SJCRH30 (cell line): ENCODE data around the gene MTARC1. TPM values are rescaled to one million over a fixed set of nuclear protein-coding genes. Genes with fewer than 3 reads are reported as not detected.

ENCODE experiments used
- DNase-seq, 2 experiments: peaks; one replicate each; pipeline ENCODE4 v3.0.0-alpha.2; 2015 to 2020
- H3K27ac ChIP-seq: fragments of 250-450 bp; sonication (Bioruptor Pico); 2 replicates; pipeline ENCODE4 v1.5.1; 2020; ENCODE audit warnings: mild to moderate bottlenecking, moderate library complexity
- H3K27me3 ChIP-seq: fragments of 250-450 bp; sonication (Bioruptor Pico); 2 replicates; pipeline ENCODE4 v1.5.1; 2020; ENCODE audit warnings: mild to moderate bottlenecking, moderate library complexity
- H3K36me3 ChIP-seq: fragments of 250-450 bp; sonication (Bioruptor Pico); 2 replicates; pipeline ENCODE4 v1.5.1; 2020; ENCODE audit warnings: mild to moderate bottlenecking, moderate library complexity
- H3K4me1 ChIP-seq: fragments of 250-450 bp; sonication (Bioruptor Pico); 2 replicates; pipeline ENCODE4 v1.5.1; 2020; ENCODE audit warnings: mild to moderate bottlenecking, moderate library complexity
- H3K4me3 ChIP-seq: fragments of 250-450 bp; sonication (Bioruptor Pico); 2 replicates; pipeline ENCODE4 v1.5.1; 2020; ENCODE audit warnings: mild to moderate bottlenecking, moderate library complexity
- H3K9me3 ChIP-seq: fragments of 250-450 bp; sonication (Bioruptor Pico); replicated peaks from 2 replicates; pipeline ENCODE4 v1.5.1; 2020; ENCODE audit warnings: mild to moderate bottlenecking, moderate library complexity
- total RNA-seq: library from RNA; depleted of rRNA; stranded (reverse); fragments of >200 nt; shearing (Covaris generic); gene quantifications from 2 replicates; pipeline ENCODE4 v1.2.3, GENCODE V29; 2014

MTARC1 gene
- total RNA-seq, 1 experiment from 2014 or later, result 1.6 TPM

DNA sequence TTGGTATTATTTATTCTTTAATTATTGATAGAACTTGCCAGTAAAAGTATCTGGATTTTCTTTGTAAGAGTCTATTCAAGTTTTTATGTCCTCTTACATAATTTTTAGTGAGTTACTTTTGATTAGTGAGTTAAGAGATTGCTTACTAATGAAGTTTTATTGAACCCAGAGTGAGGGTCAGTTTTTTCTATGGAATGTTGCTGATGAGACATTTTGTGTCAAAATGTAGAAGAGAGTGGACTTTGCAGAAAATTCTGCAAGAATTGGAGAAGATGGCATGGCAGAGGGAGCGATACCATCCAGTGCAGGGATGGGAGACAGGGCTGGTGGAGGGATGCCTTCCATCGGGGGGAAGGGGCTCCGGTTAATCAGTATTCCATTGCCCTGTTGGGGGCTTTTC lies 27.6 kb upstream of the MTARC1 start:
- Histone ChIP-seq H3K27ac (no peak overlapping the region), H3K9me3 (no peaks in the 10 kb centered on the region), H3K4me1 (no peaks in the 10 kb centered on the region), H3K27me3 (no peaks in the 10 kb centered on the region), H3K4me3 (no peak overlapping the region), H3K36me3 (peaks cover 11% of the 10 kb centered on the region)
- DNase-seq, result no peak

DNA sequence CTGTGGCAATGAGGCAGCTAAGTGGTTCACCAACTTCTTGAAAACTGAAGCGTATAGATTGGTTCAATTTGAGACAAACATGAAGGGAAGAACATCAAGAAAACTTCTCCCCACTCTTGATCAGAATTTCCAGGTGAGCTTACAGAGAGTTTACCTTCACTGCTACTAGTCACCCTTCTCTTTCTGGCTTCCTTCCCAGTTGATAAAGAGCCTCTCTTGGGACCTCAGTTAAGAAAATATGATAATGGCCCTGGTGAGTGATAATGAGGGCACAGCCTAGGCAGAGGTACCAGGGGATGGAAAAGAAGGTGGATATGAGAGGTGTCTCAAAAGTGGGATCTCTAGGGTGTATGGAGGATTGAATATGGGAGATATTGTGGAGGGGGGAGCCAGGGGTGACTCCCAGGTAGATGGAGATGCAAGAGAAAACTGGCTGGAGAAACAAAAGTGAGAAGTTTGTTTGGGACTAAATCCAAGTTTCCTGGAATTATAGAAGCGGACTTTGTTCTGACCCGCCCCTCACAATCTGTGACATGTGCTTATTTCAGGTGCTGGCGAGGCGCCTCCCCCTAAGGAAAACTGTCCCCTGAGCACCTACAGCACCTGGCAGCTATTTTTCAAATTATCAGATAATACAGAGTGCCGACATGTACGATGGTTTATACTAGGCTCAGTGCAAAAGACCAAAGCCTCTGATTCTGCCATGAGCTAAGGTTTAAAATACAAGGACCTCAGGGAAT lies 24.9 kb upstream of the MTARC1 start:
- peaks cover 4% of the 10 kb centered on the region; the same call in 1 of the 2 replicates for H3K36me3 ChIP-seq
- no peak for DNase-seq
- H3K27me3 ChIP-seq, result no peaks in the 10 kb centered on the region
- H3K9me3 ChIP-seq, result no peaks in the 10 kb centered on the region
- no peak overlapping the region for H3K4me3 ChIP-seq
- H3K27ac ChIP-seq, result no peak overlapping the region
- no peaks in the 10 kb centered on the region for H3K4me1 ChIP-seq

DNA sequence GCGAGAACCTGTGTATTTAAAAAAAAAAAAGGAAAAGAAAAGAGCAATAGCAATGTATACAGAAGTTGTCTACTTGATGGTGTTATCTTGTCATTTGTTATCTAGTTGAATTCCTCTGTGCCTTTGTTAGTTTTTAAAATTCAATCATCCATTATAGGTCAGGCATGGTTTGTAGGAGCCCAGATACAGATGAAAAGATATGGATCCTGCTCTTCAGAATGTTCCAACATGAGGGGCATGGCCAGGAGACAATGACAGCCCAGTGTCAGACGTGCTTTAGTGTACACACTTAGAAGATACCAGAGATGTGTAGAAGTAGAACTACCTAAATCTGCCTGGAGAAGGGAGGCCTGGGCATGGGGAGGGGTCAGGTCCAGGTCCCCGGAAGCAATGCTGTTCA lies 22.0 kb upstream of the MTARC1 start:
- H3K27me3 ChIP-seq, result no peaks in the 10 kb centered on the region
- DNase-seq, result no peak
- no peak overlapping the region for H3K27ac ChIP-seq
- H3K4me1 ChIP-seq, result peaks cover 3% of the 10 kb centered on the region; the same call in 1 of the 2 replicates
- no peaks in the 10 kb centered on the region; the same call in 1 of the 2 replicates for H3K9me3 ChIP-seq
- H3K36me3 ChIP-seq, result peaks cover 2% of the 10 kb centered on the region; the same call in 1 of the 2 replicates
- no peak overlapping the region for H3K4me3 ChIP-seq

DNA sequence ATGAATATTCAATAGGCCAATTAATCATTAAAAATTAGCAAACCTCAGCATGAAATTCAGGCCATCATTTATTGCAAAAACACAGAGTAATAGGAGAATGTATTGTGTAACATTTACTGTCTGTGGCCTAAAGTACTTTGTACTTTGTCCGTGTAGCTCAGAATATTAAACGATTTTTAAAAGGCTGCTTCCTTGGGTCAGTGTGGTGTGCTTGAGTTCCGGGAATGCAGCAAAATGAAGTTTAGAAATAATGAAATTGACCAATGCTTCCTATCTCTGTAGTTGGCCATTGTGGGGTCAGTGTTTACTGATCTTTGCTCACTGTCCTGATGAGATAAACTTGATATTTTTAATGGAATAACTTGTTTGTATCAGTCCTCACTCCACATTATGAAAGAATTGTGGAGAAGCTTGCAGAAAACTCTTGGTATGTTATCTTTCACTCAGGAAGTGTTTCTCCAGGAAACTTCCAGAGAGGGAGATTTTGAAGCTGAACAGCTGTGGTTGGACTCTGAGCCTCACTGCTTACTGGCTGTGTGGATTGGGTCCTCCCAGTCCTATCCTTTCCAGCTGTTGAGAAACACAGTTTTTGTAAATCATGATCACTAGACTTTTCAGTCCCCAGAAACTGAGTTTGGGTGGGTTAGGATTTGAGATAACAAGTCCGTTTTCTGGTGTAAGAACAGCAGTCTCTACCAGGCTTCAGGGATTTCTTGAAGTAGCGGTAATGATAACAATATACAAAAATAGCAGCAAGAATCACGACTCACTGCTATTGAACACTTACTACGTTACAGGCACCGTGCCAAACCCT lies 19.2 kb upstream of the MTARC1 start:
- Histone ChIP-seq H3K36me3 (peaks cover 5% of the 10 kb centered on the region; the same call in 1 of the 2 replicates), H3K4me1 (peaks cover 3% of the 10 kb centered on the region; the same call in 1 of the 2 replicates), H3K27ac (no peak overlapping the region), H3K27me3 (no peaks in the 10 kb centered on the region), H3K4me3 (no peak overlapping the region), H3K9me3 (no peaks in the 10 kb centered on the region; the same call in 1 of the 2 replicates)
- DNase-seq, result peak in 1 of 2 experiments; percentile 31

DNA sequence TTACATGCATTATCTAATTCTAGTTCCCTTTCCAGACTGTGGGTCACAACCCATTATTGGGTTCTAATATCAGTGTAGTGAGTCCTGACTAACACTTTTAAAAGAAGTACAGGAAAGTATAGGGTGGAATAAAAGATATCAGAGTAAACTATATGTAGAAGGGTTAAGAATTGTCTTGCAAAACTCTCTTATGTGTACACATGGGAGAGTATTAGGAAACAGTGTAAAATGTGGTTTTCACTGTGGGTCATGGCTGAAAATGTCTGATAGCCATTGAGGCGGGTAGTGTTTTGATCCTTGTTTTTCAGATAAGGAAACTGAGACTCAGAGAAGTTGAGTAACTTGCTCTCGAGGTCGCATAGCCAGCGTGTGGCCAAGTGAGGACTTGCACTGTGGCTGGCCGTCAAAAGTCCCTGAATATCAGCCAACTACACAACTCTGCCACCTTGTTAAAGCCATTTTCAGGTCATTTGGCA lies 18.5 kb upstream of the MTARC1 start:
- Histone ChIP-seq H3K36me3 (peaks cover 5% of the 10 kb centered on the region; the same call in 1 of the 2 replicates), H3K27ac (no peak overlapping the region), H3K9me3 (no peaks in the 10 kb centered on the region; the same call in 1 of the 2 replicates), H3K4me3 (no peak overlapping the region), H3K27me3 (no peaks in the 10 kb centered on the region), H3K4me1 (peaks cover 3% of the 10 kb centered on the region; the same call in 1 of the 2 replicates)
- no peak for DNase-seq

DNA sequence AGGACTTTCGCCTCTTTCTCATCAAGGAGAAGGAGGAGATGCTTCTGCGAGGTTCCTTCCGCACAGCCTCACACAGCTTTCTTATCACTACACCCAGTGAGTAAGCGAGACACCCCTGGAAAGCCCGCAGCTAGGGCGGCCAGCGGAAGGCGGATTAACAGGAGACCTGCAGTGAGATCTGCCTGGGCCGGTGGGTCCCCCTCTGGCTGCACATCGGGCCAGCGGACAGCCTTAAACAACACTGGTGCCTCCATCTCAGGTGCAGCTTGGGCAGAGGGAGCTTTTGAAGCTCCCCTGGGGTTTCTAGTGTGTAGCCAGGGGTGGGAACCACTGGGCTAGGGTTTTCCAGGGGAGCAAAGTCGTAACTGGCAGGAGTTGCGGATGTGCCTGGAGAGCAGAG lies 17.5 kb upstream of the MTARC1 start:
- Histone ChIP-seq H3K27ac (no peak overlapping the region), H3K4me1 (peaks cover 3% of the 10 kb centered on the region; the same call in 1 of the 2 replicates), H3K36me3 (peaks cover 5% of the 10 kb centered on the region; the same call in 1 of the 2 replicates), H3K27me3 (no peaks in the 10 kb centered on the region), H3K4me3 (no peak overlapping the region), H3K9me3 (no peaks in the 10 kb centered on the region; the same call in 1 of the 2 replicates)
- DNase-seq, result no peak

DNA sequence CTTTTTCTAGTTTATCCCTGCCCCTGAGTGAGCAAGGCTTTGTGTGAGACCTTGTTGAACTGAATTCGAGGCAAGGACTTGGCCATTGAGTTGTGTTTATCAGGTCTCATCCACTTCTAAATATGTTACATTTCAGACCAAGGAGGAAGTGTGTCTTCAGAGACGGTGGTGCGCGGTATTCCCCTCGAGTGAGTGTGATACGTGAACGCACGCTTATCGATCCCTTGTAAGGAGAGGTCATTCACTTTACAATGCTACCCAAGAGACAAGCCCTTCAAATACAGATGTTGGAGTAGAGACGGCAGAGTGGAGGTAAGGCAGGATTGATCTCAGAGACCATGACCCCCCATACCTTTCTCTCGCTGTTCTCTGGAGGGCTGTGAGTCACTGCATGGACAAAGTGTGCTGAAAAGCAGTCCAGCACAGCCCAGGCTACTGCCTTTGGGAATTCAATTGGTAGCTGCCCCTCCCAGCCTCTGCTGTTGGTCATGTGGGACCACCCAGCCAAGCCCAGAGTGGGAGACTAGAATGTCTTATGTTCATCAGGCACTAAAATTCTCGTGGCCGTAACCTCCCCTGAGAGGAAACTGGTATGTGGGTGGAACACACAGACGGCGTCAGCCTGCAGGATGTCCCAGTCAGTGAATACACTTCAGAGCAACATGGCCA lies 16.3 kb upstream of the MTARC1 start:
- no peaks in the 10 kb centered on the region for H3K27me3 ChIP-seq
- no peak overlapping the region for H3K4me3 ChIP-seq
- DNase-seq, result no peak
- peaks cover 5% of the 10 kb centered on the region; the same call in 1 of the 2 replicates for H3K36me3 ChIP-seq
- H3K27ac ChIP-seq, result no peak overlapping the region
- no peaks in the 10 kb centered on the region; the same call in 1 of the 2 replicates for H3K9me3 ChIP-seq
- H3K4me1 ChIP-seq, result peaks cover 3% of the 10 kb centered on the region; the same call in 1 of the 2 replicates

DNA sequence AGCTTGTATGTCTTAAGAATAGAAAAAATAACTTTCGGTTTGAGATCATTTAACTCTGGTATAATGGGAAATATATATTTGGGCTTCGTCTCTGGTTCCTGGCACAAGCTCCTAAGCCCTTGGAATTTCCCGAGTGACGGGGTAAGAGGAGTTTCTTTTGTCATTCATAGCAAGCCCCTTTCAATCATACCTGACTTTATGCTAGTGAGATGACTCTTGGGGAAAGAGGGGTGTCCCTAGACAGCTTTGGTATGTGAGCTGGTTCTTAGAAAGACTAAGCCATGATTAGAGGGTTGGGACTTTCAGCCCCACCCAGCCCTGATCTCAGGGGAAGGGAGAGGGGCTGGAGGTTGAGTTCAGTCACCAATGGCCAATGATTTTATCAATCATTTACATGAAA lies 13.9 kb upstream of the MTARC1 start:
- H3K27me3 ChIP-seq, result no peaks in the 10 kb centered on the region
- peaks cover 3% of the 10 kb centered on the region; the same call in 1 of the 2 replicates for H3K36me3 ChIP-seq
- H3K4me1 ChIP-seq, result no peaks in the 10 kb centered on the region
- H3K27ac ChIP-seq, result no peak overlapping the region
- DNase-seq, result no peak
- no peaks in the 10 kb centered on the region for H3K9me3 ChIP-seq
- H3K4me3 ChIP-seq, result no peak overlapping the region

DNA sequence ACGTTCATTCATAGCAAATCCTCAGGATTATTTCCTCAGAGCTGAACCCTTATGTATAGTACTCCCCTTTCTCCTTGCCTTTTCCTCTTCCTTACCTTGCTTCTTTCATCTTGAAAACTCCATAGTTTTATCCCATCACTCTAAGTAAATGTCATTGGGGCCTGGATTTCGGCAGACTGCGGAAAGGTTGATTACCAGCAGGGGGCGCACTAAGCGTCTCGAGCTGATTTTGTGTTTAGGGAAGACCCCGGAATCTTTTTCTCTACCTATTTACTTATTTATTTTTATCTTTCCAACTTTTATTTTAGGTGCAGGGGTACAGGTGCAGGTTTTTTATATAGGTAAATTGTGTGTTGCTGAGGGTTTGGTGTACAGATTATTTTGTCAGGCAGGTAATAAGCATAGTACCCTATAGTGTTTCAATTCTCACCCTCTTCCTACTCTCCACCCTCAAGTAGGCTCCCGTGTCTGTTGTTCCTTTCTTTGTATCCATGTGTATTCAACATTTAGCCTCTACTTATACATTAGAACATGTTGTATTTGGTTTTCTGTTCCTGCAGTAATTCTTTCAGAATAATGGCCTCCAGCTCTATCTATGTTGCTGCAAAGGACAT lies 11.4 kb upstream of the MTARC1 start:
- H3K4me1 ChIP-seq, result no peaks in the 10 kb centered on the region
- DNase-seq, result peak in 1 of 2 experiments; percentile 47
- no peaks in the 10 kb centered on the region for H3K27me3 ChIP-seq
- H3K4me3 ChIP-seq, result no peak overlapping the region
- no peaks in the 10 kb centered on the region for H3K36me3 ChIP-seq
- H3K27ac ChIP-seq, result no peak overlapping the region
- no peaks in the 10 kb centered on the region for H3K9me3 ChIP-seq

DNA sequence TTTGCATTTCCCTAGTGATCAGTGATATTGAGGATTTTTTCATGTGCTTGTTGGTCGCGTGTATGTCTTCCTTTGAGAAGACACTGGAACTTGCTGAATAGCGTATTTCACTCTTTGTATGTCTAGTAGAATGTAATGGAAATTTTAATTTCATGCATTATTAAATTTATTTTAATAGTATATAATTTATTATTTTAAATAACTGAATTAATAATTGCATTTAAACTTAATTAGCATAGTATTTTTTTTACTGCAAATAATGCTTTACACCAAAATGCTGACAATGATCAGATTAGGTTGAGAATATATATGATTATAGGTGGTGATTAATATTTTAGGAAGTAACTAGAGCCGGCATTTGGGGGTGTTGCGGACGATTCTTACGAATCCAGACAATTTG lies 10.5 kb upstream of the MTARC1 start:
- Histone ChIP-seq H3K4me3 (no peak overlapping the region), H3K27ac (no peak overlapping the region), H3K36me3 (no peaks in the 10 kb centered on the region), H3K9me3 (no peaks in the 10 kb centered on the region), H3K27me3 (no peaks in the 10 kb centered on the region), H3K4me1 (no peaks in the 10 kb centered on the region)
- DNase-seq, result no peak

DNA sequence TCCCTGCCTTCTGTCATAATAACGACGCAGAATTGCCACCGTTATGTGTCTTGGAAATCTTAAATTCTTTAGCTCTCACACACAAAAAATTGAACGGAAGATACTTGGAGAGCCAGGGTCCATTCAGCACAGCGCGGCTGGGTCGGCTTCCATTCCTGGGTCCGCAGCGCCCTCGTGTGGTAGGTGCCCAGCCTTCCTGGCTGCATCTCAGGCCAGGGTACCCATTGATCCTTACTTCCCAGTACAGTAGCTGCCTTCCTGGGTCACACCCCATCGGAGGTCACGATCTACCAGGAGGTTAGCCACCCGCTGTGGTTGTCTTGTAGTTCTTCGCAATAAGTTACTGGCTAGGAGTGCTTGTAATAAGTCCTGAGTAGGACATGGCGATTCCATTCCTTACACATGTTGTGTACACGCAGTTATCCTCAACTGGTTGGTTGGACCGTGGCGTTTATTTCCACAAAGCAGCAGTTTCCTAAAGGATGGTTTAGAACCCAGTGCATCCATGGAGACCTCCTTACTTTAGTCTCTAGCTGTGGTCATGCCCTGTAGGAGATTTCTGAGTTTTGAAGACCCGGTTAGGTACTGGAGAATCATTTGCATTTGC lies 9.9 kb upstream of the MTARC1 start:
- H3K4me1 ChIP-seq, result no peaks in the 10 kb centered on the region
- no peak overlapping the region for H3K27ac ChIP-seq
- H3K36me3 ChIP-seq, result no peaks in the 10 kb centered on the region
- peak; percentile 70 to 82 for DNase-seq
- no peaks in the 10 kb centered on the region for H3K9me3 ChIP-seq
- no peak overlapping the region for H3K4me3 ChIP-seq
- no peaks in the 10 kb centered on the region for H3K27me3 ChIP-seq

DNA sequence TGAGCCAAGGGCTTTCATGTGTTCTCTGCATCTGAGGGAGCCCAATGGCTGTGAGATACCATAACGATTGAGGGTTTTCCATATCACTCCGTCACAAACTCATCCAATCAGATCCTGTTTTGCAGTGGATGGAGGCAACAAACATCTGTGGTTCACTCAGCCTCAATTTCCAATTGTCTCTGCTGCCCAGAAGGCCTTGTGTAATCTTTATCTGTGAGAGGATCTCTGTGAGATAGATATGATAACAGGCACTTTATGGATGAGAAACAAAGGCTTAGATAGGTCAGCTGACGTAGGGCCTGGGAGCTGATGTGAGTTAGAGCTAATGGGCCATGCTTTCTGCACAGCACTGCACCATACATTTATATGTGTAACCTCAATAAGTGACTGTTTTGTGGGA lies 3.3 kb upstream of the MTARC1 start:
- no peak overlapping the region for H3K27ac ChIP-seq
- no peaks in the 10 kb centered on the region for H3K9me3 ChIP-seq
- no peak overlapping the region for H3K4me3 ChIP-seq
- no peaks in the 10 kb centered on the region for H3K36me3 ChIP-seq
- no peaks in the 10 kb centered on the region for H3K27me3 ChIP-seq
- no peaks in the 10 kb centered on the region for H3K4me1 ChIP-seq
- no peak for DNase-seq

DNA sequence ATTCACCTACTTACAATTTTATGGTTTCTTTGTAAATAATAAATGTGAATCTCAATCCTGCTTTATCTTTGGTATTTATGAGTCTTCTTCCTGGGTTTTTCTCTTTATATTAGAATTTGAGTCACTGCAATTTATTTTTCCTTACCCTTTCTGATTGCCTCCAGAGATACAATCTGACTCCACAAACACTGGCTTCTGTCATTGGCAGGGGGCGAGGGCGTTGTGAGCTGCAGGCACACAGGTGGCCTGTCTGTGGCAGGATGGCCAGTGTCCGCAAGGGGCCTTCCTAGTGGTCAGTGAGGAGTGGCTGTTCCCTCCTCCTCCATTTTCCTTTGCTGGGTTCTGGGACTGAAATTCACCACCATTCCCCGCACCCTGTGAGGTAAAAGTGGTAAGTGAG lies 2.0 kb upstream of the MTARC1 start:
- Histone ChIP-seq H3K27me3 (no peaks in the 10 kb centered on the region), H3K36me3 (no peaks in the 10 kb centered on the region), H3K4me3 (no peak overlapping the region), H3K27ac (no peak overlapping the region), H3K9me3 (no peaks in the 10 kb centered on the region; the same call in 1 of the 2 replicates), H3K4me1 (no peaks in the 10 kb centered on the region)
- DNase-seq, result no peak
